Smooth muscle cell (in vitro differentiated cells): ENCODE data around the gene BMERB1. TPM values are rescaled to one million over a fixed set of nuclear protein-coding genes. Genes with fewer than 3 reads are reported as not detected.
"Not testable (repeated sequence)": the region's sequence is repeated elsewhere in the genome, so short reads cannot be mapped to it uniquely, and the experiment has no call there.

Source experiments
- DNase-seq: peaks from one replicate; lab custom pipeline; 2025; ENCODE audit not compliant: unreplicated experiment; lab: John Stamatoyannopoulos, UW
- H2AFZ ChIP-seq: fragments of 200-600 bp; sonication (generic); 2 replicates; pipeline ENCODE4 v1.6.0; 2016; ENCODE audit warnings: antibody characterized with exemption, low read depth, mild to moderate bottlenecking
- H3F3A ChIP-seq: fragments of 200-600 bp; sonication (generic); 2 replicates; pipeline ENCODE4 v1.6.0; 2017; ENCODE audit warnings: antibody characterized with exemption, low read depth
- H3K27ac ChIP-seq: fragments of 200-600 bp; sonication (generic); 2 replicates; pipeline ENCODE4 v1.5.1; 2016; ENCODE audit warnings: low read depth, mild to moderate bottlenecking
- H3K27me3 ChIP-seq: fragments of 200-600 bp; sonication (generic); 2 replicates; pipeline ENCODE4 v1.6.1; 2016; ENCODE audit warnings: low read depth, mild to moderate bottlenecking
- H3K36me3 ChIP-seq: fragments of 200-600 bp; sonication (generic); 2 replicates; pipeline ENCODE4 v1.5.1; 2016; ENCODE audit warnings: low read depth
- H3K4me1 ChIP-seq: fragments of 200-600 bp; sonication (generic); 2 replicates; pipeline ENCODE4 v1.5.1; 2016; ENCODE audit warnings: low read depth
- H3K4me2 ChIP-seq: fragments of 200-600 bp; sonication (generic); 2 replicates; pipeline ENCODE4 v1.6.0; 2016; ENCODE audit warnings: mild to moderate bottlenecking
- H3K4me3 ChIP-seq: fragments of 200-600 bp; sonication (generic); 2 replicates; pipeline ENCODE4 v1.5.1; 2016; ENCODE audit warnings: mild to moderate bottlenecking
- H3K79me2 ChIP-seq: fragments of 200-600 bp; sonication (generic); 2 replicates; pipeline ENCODE4 v1.6.0; 2016; ENCODE audit warnings: low read depth, mild to moderate bottlenecking
- H3K9ac ChIP-seq: fragments of 200-600 bp; sonication (generic); 2 replicates; pipeline ENCODE4 v1.6.0; 2016; ENCODE audit warnings: low read depth
- H3K9me3 ChIP-seq: fragments of 200-600 bp; sonication (generic); replicated peaks from 2 replicates; pipeline ENCODE4 v1.5.1; 2016; ENCODE audit warnings: low read depth
- H4K20me1 ChIP-seq: fragments of 200-600 bp; sonication (generic); 2 replicates; pipeline ENCODE4 v1.6.0; 2016; ENCODE audit warnings: low read depth
- CTCF ChIP-seq: fragments of 200-600 bp; sonication (generic); IDR thresholded peaks from 2 replicates; pipeline ENCODE4 v1.5.1; 2017; ENCODE audit warnings: borderline replicate concordance, mild to moderate bottlenecking, antibody characterized with exemption; ENCODE audit not compliant: insufficient read depth, poor library complexity, severe bottlenecking
- WGBS: methylation state at CpG from one replicate; pipeline ENCODE4 v1.1.7; 2016; ENCODE audit warnings: low lambda C conversion rate; 5-methylcytosine and 5-hydroxymethylcytosine counted together
- polyA plus RNA-seq: library from polyadenylated mRNA; unstranded; fragments of >200 nt; fragmentation: Nextera tagmentation; extraction: Ambion mirVana; gene quantifications from 2 replicates; pipeline ENCODE4 v1.2.1, GENCODE V29; 2016
- total RNA-seq: library from RNA; depleted of rRNA; stranded (reverse); fragments of >200 nt; gene quantifications from 2 replicates; pipeline ENCODE4 v1.2.3, GENCODE V29; 2014

The BMERB1 gene
- total and polyA plus RNA-seq, 2 experiments from 2014 or later: 16.5 to 20.0 TPM

GRCh38 chr16:15440852-15441251, 6.5 kb downstream of the BMERB1 start:
- no peaks in the 10 kb centered on the region for H3K36me3 ChIP-seq
- no peak overlapping the region for H2AFZ ChIP-seq
- peak overlapping the region; percentile 72 for H3K4me2 ChIP-seq
- peak overlapping the region; percentile 75 for H3K9ac ChIP-seq
- no peak for DNase-seq
- no peak for TF ChIP-seq CTCF
- peaks cover 4% of the 10 kb centered on the region for H3K27me3 ChIP-seq
- WGBS: 49% methylated on average over 3 of the region's 3 CpGs
- H4K20me1 ChIP-seq: no peaks in the 10 kb centered on the region
- peaks cover 13% of the 10 kb centered on the region for H3F3A ChIP-seq
- H3K4me1 ChIP-seq: no peaks in the 10 kb centered on the region
- no peak overlapping the region for H3K4me3 ChIP-seq
- no peaks in the 10 kb centered on the region for H3K9me3 ChIP-seq
- H3K27ac ChIP-seq: peak overlapping the region; percentile 94
- peaks cover 8% of the 10 kb centered on the region for H3K79me2 ChIP-seq

GRCh38 chr16:15442140-15442539, 7.8 kb downstream of the BMERB1 start:
- H4K20me1 ChIP-seq, H2AFZ ChIP-seq, DNase-seq, H3K27me3 ChIP-seq, H3K79me2 ChIP-seq, H3K4me1 ChIP-seq, H3K9ac ChIP-seq, H3K4me3 ChIP-seq, H3K9me3 ChIP-seq, H3K27ac ChIP-seq, H3K4me2 ChIP-seq, H3K36me3 ChIP-seq: not testable (repeated sequence)
- 92% methylated on average over 5 of the region's 5 CpGs for WGBS
- peaks cover 13% of the 10 kb centered on the region for H3F3A ChIP-seq

- no peak for TF ChIP-seq CTCF
- no peak for DNase-seq
- Histone ChIP-seq H4K20me1 (no peaks in the 10 kb centered on the region), H3K4me1 (no peaks in the 10 kb centered on the region), H3K79me2 (peaks cover 3% of the 10 kb centered on the region), H3K27ac (no peak overlapping the region), H3K4me3 (no peak overlapping the region), H3K4me2 (no peak overlapping the region), H2AFZ (no peak overlapping the region), H3K9ac (no peak overlapping the region), H3K9me3 (no peaks in the 10 kb centered on the region), H3K36me3 (no peaks in the 10 kb centered on the region), H3K27me3 (no peaks in the 10 kb centered on the region), H3F3A (peaks cover 13% of the 10 kb centered on the region)
- 99% methylated on average over 4 of the region's 4 CpGs for WGBS
Observed at GRCh38 chr16:15443753-15444152, 9.4 kb downstream of the BMERB1 start.

GRCh38 chr16:15444264-15444663, 9.9 kb downstream of the BMERB1 start:
- no peaks in the 10 kb centered on the region for H3K27me3 ChIP-seq
- H3K79me2 ChIP-seq: peaks cover 3% of the 10 kb centered on the region
- no peaks in the 10 kb centered on the region for H3K4me1 ChIP-seq
- H2AFZ ChIP-seq: no peak overlapping the region
- no peak for DNase-seq
- 95% methylated on average over 3 of the region's 3 CpGs for WGBS
- no peak overlapping the region for H3K9ac ChIP-seq
- no peaks in the 10 kb centered on the region for H3K36me3 ChIP-seq
- H3F3A ChIP-seq: peaks cover 12% of the 10 kb centered on the region
- H3K9me3 ChIP-seq: no peaks in the 10 kb centered on the region
- no peak overlapping the region for H3K4me3 ChIP-seq
- no peak overlapping the region for H3K27ac ChIP-seq
- no peak for TF ChIP-seq CTCF
- H4K20me1 ChIP-seq: no peaks in the 10 kb centered on the region
- H3K4me2 ChIP-seq: no peak overlapping the region
